Osteocyte (in vitro differentiated cells): ENCODE results near the gene SYT9. TPM values are rescaled to one million over a fixed set of nuclear protein-coding genes. Genes with fewer than 3 reads are reported as not detected.

Source experiments
- DNase-seq: peaks from one replicate; pipeline ENCODE4 v3.0.0; 2021; ENCODE audit warnings: mixed read lengths; ENCODE audit not compliant: unreplicated experiment; ENCODE audit errors: extremely low spot score
- H3K27ac Mint-ChIP-seq: one replicate; pipeline ENCODE4 v1.8.0; 2021; ENCODE audit warnings: mild to moderate bottlenecking, mixed read lengths; ENCODE audit not compliant: unreplicated experiment
- H3K27me3 Mint-ChIP-seq: one replicate; pipeline ENCODE4 v1.8.0; 2021; ENCODE audit warnings: mixed read lengths; ENCODE audit not compliant: unreplicated experiment
- H3K36me3 Mint-ChIP-seq: one replicate; pipeline ENCODE4 v1.8.0; 2021; ENCODE audit warnings: mixed read lengths; ENCODE audit not compliant: unreplicated experiment
- H3K4me1 Mint-ChIP-seq: one replicate; pipeline ENCODE4 v1.8.0; 2021; ENCODE audit warnings: mixed read lengths; ENCODE audit not compliant: unreplicated experiment
- H3K4me3 Mint-ChIP-seq: one replicate; pipeline ENCODE4 v1.8.0; 2021; ENCODE audit warnings: mild to moderate bottlenecking, moderate library complexity, mixed read lengths; ENCODE audit not compliant: unreplicated experiment
- H3K9me3 Mint-ChIP-seq: one replicate; pipeline ENCODE4 v1.8.0; 2021; ENCODE audit warnings: mixed read lengths; ENCODE audit not compliant: unreplicated experiment
- CTCF ChIP-seq: fragments of 200-600 bp; sonication (generic); IDR thresholded peaks from 2 replicates; pipeline ENCODE4 v1.5.0; 2021; ENCODE audit warnings: antibody characterized with exemption, mild to moderate bottlenecking, moderate library complexity
- total RNA-seq: library from RNA; stranded (reverse); gene quantifications from 2 replicates; pipeline ENCODE4 v1.2.1, GENCODE V29; 2021

SYT9 gene
- total RNA-seq, 1 donor from 2014 or later: 0.40 TPM

GRCh38 chr11:7467652-7468051 is 215.9 kb downstream of the SYT9 start:
- TF ChIP-seq CTCF: no peak
- Mint-ChIP-seq H3K4me1 (no peaks in the 10 kb centered on the region), H3K27me3 (peaks cover 3% of the 10 kb centered on the region), H3K9me3 (no peaks in the 10 kb centered on the region), H3K27ac (no peak overlapping the region), H3K36me3 (no peaks in the 10 kb centered on the region), H3K4me3 (no peak overlapping the region)
- no peak for DNase-seq

GRCh38 chr11:7469351-7469865 is 217.7 kb downstream of the SYT9 start:
- H3K9me3 Mint-ChIP-seq: no peaks in the 10 kb centered on the region
- H3K4me1 Mint-ChIP-seq: no peaks in the 10 kb centered on the region
- no peaks in the 10 kb centered on the region for H3K36me3 Mint-ChIP-seq
- peaks cover 3% of the 10 kb centered on the region for H3K27me3 Mint-ChIP-seq
- no peak for TF ChIP-seq CTCF
- H3K4me3 Mint-ChIP-seq: no peak overlapping the region
- no peak for DNase-seq
- H3K27ac Mint-ChIP-seq: no peak overlapping the region

GRCh38 chr11:7471071-7471470 is 219.4 kb downstream of the SYT9 start:
- H3K4me3 Mint-ChIP-seq: no peak overlapping the region
- H3K36me3 Mint-ChIP-seq: no peaks in the 10 kb centered on the region

GRCh38 chr11:7473717-7474116 is 222.0 kb downstream of the SYT9 start:
- H3K27ac Mint-ChIP-seq: no peak overlapping the region
- DNase-seq: no peak
- H3K36me3 Mint-ChIP-seq: no peaks in the 10 kb centered on the region
- peaks cover 19% of the 10 kb centered on the region for H3K27me3 Mint-ChIP-seq
- no peaks in the 10 kb centered on the region for H3K4me1 Mint-ChIP-seq
- no peak overlapping the region for H3K4me3 Mint-ChIP-seq
- H3K9me3 Mint-ChIP-seq: no peaks in the 10 kb centered on the region
- TF ChIP-seq CTCF: no peak

More at GRCh38 chr11:7471071-7471470, 219.4 kb downstream of the SYT9 start:
- H3K27me3 Mint-ChIP-seq: peaks cover 3% of the 10 kb centered on the region
- no peak overlapping the region for H3K27ac Mint-ChIP-seq
- no peak for TF ChIP-seq CTCF
- H3K9me3 Mint-ChIP-seq: no peaks in the 10 kb centered on the region
- no peaks in the 10 kb centered on the region for H3K4me1 Mint-ChIP-seq
- no peak for DNase-seq

GRCh38 chr11:7480113-7480512 is 228.4 kb downstream of the SYT9 start:
- H3K27ac Mint-ChIP-seq: no peak overlapping the region
- H3K9me3 Mint-ChIP-seq: no peaks in the 10 kb centered on the region
- no peak for DNase-seq
- no peak for TF ChIP-seq CTCF
- no peaks in the 10 kb centered on the region for H3K36me3 Mint-ChIP-seq
- H3K4me3 Mint-ChIP-seq: no peak overlapping the region
- peaks cover 11% of the 10 kb centered on the region for H3K4me1 Mint-ChIP-seq
- H3K27me3 Mint-ChIP-seq: peaks cover 18% of the 10 kb centered on the region
